Astrocyte (in vitro differentiated cells and primary cell): Measurements from ENCODE around the gene MOV10. TPM values are rescaled to one million over a fixed set of nuclear protein-coding genes. Genes with fewer than 3 reads are reported as not detected.

Experiments
- DNase-seq: peaks from one replicate; pipeline ENCODE4 v3.0.0-alpha.2; 2010; ENCODE audit warnings: low read depth
- FAIRE-seq: peaks from 2 replicates; lab custom pipeline; 2011; peaks lifted over from hg19 to GRCh38; lab: Jason Lieb, UNC
- H2AFZ ChIP-seq: 2 replicates; pipeline ENCODE4 v1.6.0; 2012; ENCODE audit warnings: low read depth, low read length, inconsistent platforms
- H3K27ac ChIP-seq: 2 replicates; pipeline ENCODE4 v1.5.1; 2011; ENCODE audit warnings: low read depth, low read length, inconsistent platforms
- H3K27me3 ChIP-seq: 2 replicates; pipeline ENCODE4 v1.6.0; 2011; ENCODE audit warnings: low read length, inconsistent platforms; ENCODE audit not compliant: insufficient read depth
- H3K36me3 ChIP-seq: 2 replicates; pipeline ENCODE4 v1.5.1; 2011; ENCODE audit warnings: low read length, inconsistent platforms; ENCODE audit not compliant: insufficient read depth
- H3K4me1 ChIP-seq: 2 replicates; pipeline ENCODE4 v1.5.1; 2011; ENCODE audit warnings: low read length, inconsistent platforms; ENCODE audit not compliant: insufficient read depth
- H3K4me2 ChIP-seq: 2 replicates; pipeline ENCODE4 v1.6.0; 2012; ENCODE audit warnings: low read length, inconsistent platforms
- H3K4me3 ChIP-seq: 2 replicates; pipeline ENCODE4 v1.5.1; 2011; ENCODE audit warnings: low read depth, mild to moderate bottlenecking, low read length, inconsistent platforms; ENCODE audit not compliant: insufficient read depth
- H3K79me2 ChIP-seq: 2 replicates; pipeline ENCODE4 v1.6.0; 2012; ENCODE audit warnings: mild to moderate bottlenecking, low read length, inconsistent platforms; ENCODE audit not compliant: insufficient read depth
- H3K9ac ChIP-seq: 2 replicates; pipeline ENCODE4 v1.6.0; 2012; ENCODE audit warnings: mild to moderate bottlenecking, low read length, inconsistent platforms
- H3K9me3 ChIP-seq: 2 replicates; pipeline ENCODE4 v1.5.1; 2012; ENCODE audit warnings: low read depth, mild to moderate bottlenecking, low read length, inconsistent platforms; ENCODE audit not compliant: insufficient read depth
- H4K20me1 ChIP-seq: 2 replicates; pipeline ENCODE4 v1.6.0; 2012; ENCODE audit warnings: low read length, inconsistent platforms; ENCODE audit not compliant: insufficient read depth
- H3K27ac Mint-ChIP-seq: one replicate; pipeline ENCODE4 v1.8.0; 2021; ENCODE audit warnings: mild to moderate bottlenecking, mixed read lengths; ENCODE audit not compliant: unreplicated experiment
- H3K27me3 Mint-ChIP-seq: one replicate; pipeline ENCODE4 v1.8.0; 2021; ENCODE audit warnings: low read depth, mixed read lengths; ENCODE audit not compliant: unreplicated experiment
- H3K36me3 Mint-ChIP-seq: one replicate; pipeline ENCODE4 v1.8.0; 2021; ENCODE audit warnings: low read depth, mixed read lengths; ENCODE audit not compliant: unreplicated experiment
- H3K4me1 Mint-ChIP-seq: one replicate; pipeline ENCODE4 v1.8.0; 2021; ENCODE audit warnings: low read depth, mixed read lengths; ENCODE audit not compliant: unreplicated experiment
- H3K4me3 Mint-ChIP-seq: one replicate; pipeline ENCODE4 v1.8.0; 2021; ENCODE audit warnings: mild to moderate bottlenecking, moderate library complexity, mixed read lengths; ENCODE audit not compliant: unreplicated experiment
- H3K9me3 Mint-ChIP-seq: one replicate; pipeline ENCODE4 v1.8.0; 2021; ENCODE audit warnings: mild to moderate bottlenecking, mixed read lengths; ENCODE audit not compliant: unreplicated experiment
- EZH2 ChIP-seq: IDR thresholded peaks from 2 replicates; pipeline ENCODE4 v1.6.1; 2012; ENCODE audit warnings: mild to moderate bottlenecking, low read length, inconsistent platforms; ENCODE audit not compliant: insufficient read depth
- total RNA-seq: library from RNA; stranded (reverse); gene quantifications from 2 replicates; pipeline ENCODE4 v1.2.1, GENCODE V29; 2021
- TF ChIP-seq, protein P1 (sequence below): IDR thresholded peaks from 2 replicates; pipeline ENCODE4 v1.5.1; 2011; ENCODE audit warnings: low read depth, mild to moderate bottlenecking, inconsistent platforms, low read length, moderate library complexity; ENCODE audit not compliant: insufficient read depth

MOV10 gene
- total RNA-seq, 1 donor from 2014 or later = 121 TPM

DNA sequence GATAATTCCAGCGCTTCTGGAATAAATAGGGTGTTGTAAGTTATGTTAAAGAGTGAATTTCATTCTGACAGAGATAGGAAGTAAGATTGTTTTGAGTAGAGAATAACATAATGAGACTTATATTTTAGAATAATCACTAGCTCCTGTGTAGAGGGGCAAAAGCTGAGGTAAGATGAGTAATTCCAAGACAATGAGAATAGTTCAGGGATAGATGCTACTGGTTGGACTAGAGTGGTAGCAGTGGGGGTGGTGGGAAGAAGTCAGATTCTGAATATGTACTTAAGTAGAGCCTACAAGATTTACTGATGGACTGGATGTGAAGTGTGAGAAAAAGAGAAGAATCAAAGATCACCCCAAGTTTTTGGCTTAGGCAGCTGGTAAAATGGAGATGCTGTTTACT, 23.3 kb upstream of the MOV10 start:
- peaks cover 34% of the 10 kb centered on the region for H4K20me1 ChIP-seq
- no peaks in the 10 kb centered on the region for H3K9me3 ChIP-seq
- H3K4me1 Mint-ChIP-seq = peaks cover 6% of the 10 kb centered on the region
- peaks cover 53% of the 10 kb centered on the region for H3K36me3 ChIP-seq
- no peaks in the 10 kb centered on the region for H3K9me3 Mint-ChIP-seq
- DNase-seq = no peak
- no peak for TF ChIP-seq EZH2
- TF ChIP-seq, protein P1, sequence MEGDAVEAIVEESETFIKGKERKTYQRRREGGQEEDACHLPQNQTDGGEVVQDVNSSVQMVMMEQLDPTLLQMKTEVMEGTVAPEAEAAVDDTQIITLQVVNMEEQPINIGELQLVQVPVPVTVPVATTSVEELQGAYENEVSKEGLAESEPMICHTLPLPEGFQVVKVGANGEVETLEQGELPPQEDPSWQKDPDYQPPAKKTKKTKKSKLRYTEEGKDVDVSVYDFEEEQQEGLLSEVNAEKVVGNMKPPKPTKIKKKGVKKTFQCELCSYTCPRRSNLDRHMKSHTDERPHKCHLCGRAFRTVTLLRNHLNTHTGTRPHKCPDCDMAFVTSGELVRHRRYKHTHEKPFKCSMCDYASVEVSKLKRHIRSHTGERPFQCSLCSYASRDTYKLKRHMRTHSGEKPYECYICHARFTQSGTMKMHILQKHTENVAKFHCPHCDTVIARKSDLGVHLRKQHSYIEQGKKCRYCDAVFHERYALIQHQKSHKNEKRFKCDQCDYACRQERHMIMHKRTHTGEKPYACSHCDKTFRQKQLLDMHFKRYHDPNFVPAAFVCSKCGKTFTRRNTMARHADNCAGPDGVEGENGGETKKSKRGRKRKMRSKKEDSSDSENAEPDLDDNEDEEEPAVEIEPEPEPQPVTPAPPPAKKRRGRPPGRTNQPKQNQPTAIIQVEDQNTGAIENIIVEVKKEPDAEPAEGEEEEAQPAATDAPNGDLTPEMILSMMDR = no peak
- peak overlapping the region; percentile 5 for H3K27ac Mint-ChIP-seq
- H3K4me2 ChIP-seq = no peak overlapping the region
- no peak overlapping the region for H2AFZ ChIP-seq
- H3K27ac ChIP-seq = no peak overlapping the region
- no peaks in the 10 kb centered on the region for H3K27me3 Mint-ChIP-seq
- no peak overlapping the region for H3K4me3 Mint-ChIP-seq
- peaks cover 74% of the 10 kb centered on the region for H3K79me2 ChIP-seq
- H3K27me3 ChIP-seq = no peaks in the 10 kb centered on the region
- H3K4me1 ChIP-seq = no peaks in the 10 kb centered on the region
- no peak overlapping the region for H3K4me3 ChIP-seq
- no peak for FAIRE-seq
- H3K9ac ChIP-seq = no peak overlapping the region
- H3K36me3 Mint-ChIP-seq = peaks cover 20% of the 10 kb centered on the region

- no peak overlapping the region for H2AFZ ChIP-seq
- H3K27me3 Mint-ChIP-seq = no peaks in the 10 kb centered on the region
- DNase-seq = no peak
- H3K4me1 ChIP-seq = no peaks in the 10 kb centered on the region
- peaks cover 54% of the 10 kb centered on the region for H3K36me3 ChIP-seq
- no peaks in the 10 kb centered on the region for H3K9me3 ChIP-seq
- H3K36me3 Mint-ChIP-seq = peaks cover 28% of the 10 kb centered on the region
- H3K79me2 ChIP-seq = no peaks in the 10 kb centered on the region
- H4K20me1 ChIP-seq = no peaks in the 10 kb centered on the region
- H3K4me3 Mint-ChIP-seq = no peak overlapping the region
- H3K27me3 ChIP-seq = no peaks in the 10 kb centered on the region
- no peaks in the 10 kb centered on the region for H3K4me1 Mint-ChIP-seq
- TF ChIP-seq, protein P1 = no peak
- TF ChIP-seq EZH2 = no peak
- no peak overlapping the region for H3K4me3 ChIP-seq
- no peak overlapping the region for H3K9ac ChIP-seq
- no peaks in the 10 kb centered on the region for H3K9me3 Mint-ChIP-seq
- no peak for FAIRE-seq
- H3K27ac Mint-ChIP-seq = no peak overlapping the region
- no peak overlapping the region for H3K4me2 ChIP-seq
- no peak overlapping the region for H3K27ac ChIP-seq
These were observed 8.6 kb upstream of the MOV10 start for GRCh38 chr1:112665857-112666256.

DNA sequence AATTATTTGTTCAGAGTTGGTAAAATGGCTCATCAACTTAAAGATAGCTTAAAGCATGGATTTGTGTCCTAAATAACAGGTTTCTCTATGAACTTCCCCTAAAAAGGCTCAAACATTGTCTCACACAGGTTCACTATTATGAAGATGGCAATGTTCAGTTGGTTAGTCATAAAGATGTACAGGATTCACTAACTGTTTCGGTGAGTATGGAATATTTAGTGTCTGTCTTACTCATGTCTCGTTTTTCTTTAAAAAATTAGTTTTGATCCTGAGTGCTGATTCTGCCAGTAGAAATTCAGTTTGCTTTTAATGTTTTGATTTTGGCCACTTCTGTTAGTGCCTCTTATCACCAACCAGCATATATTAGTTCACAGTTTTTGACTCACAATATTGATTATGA, 7.5 kb upstream of the MOV10 start:
- no peak overlapping the region for H3K9ac ChIP-seq
- TF ChIP-seq, protein P1 = no peak
- no peak for TF ChIP-seq EZH2
- Mint-ChIP-seq H3K27me3 (no peaks in the 10 kb centered on the region), H3K9me3 (no peaks in the 10 kb centered on the region), H3K4me3 (no peak overlapping the region), H3K27ac (no peak overlapping the region), H3K4me1 (no peaks in the 10 kb centered on the region), H3K36me3 (peaks cover 25% of the 10 kb centered on the region)
- H3K9me3 ChIP-seq = no peaks in the 10 kb centered on the region
- FAIRE-seq = no peak
- DNase-seq = no peak
- no peaks in the 10 kb centered on the region for H4K20me1 ChIP-seq
- no peaks in the 10 kb centered on the region for H3K27me3 ChIP-seq
- no peak overlapping the region for H3K4me3 ChIP-seq
- no peaks in the 10 kb centered on the region for H3K79me2 ChIP-seq
- H3K36me3 ChIP-seq = peaks cover 54% of the 10 kb centered on the region
- no peak overlapping the region for H3K27ac ChIP-seq
- H3K4me2 ChIP-seq = no peak overlapping the region
- no peaks in the 10 kb centered on the region for H3K4me1 ChIP-seq
- H2AFZ ChIP-seq = no peak overlapping the region
